Large intestine (tissue), 3 donors: ENCODE measurements around the gene MAPK6. TPM values are rescaled to one million over a fixed set of nuclear protein-coding genes. Genes with fewer than 3 reads are reported as not detected.
"Not testable (repeated sequence)": the region's sequence is repeated elsewhere in the genome, so short reads cannot be mapped to it uniquely, and the experiment has no call there.

ENCODE experiments used
- DNase-seq, 2 donors: peaks; one replicate each; pipeline versions ENCODE4 v3.0.0 to v3.0.0-alpha.2; 2013
- H3K27ac ChIP-seq: one replicate; pipeline ENCODE4 v1.5.1; 2013; ENCODE audit warnings: low read length
- H3K27me3 ChIP-seq: 2 replicates; pipeline ENCODE4 v1.6.1; 2013; ENCODE audit warnings: low read length; ENCODE audit not compliant: control insufficient read depth, insufficient read depth
- H3K36me3 ChIP-seq: 2 replicates; pipeline ENCODE4 v1.6.1; 2013; ENCODE audit warnings: low read length; ENCODE audit not compliant: control insufficient read depth, insufficient read depth
- H3K4me1 ChIP-seq: one replicate; pipeline ENCODE4 v1.6.1; 2013; ENCODE audit warnings: low read length; ENCODE audit not compliant: control insufficient read depth, insufficient read depth
- H3K4me3 ChIP-seq: one replicate; pipeline ENCODE4 v1.5.1; 2013; ENCODE audit warnings: low read length
- H3K9me3 ChIP-seq: one replicate; pipeline ENCODE4 v1.6.1; 2013; ENCODE audit warnings: mild to moderate bottlenecking, low read depth, low read length, moderate library complexity; ENCODE audit not compliant: control insufficient read depth
- WGBS: methylation state at CpG from one replicate; pipeline ENCODE4 v1.1.5; 2013; ENCODE audit warnings: low lambda C conversion rate; ENCODE audit not compliant: insufficient coverage; 5-methylcytosine and 5-hydroxymethylcytosine counted together
- polyA plus RNA-seq: library from polyadenylated mRNA; unstranded; fragments of 120-200 nt; gene quantifications from one replicate; pipeline ENCODE4 v1.2.1, GENCODE V29; 2013

Gene MAPK6
- polyA plus RNA-seq, 1 donor: 42.1 TPM

DNA sequence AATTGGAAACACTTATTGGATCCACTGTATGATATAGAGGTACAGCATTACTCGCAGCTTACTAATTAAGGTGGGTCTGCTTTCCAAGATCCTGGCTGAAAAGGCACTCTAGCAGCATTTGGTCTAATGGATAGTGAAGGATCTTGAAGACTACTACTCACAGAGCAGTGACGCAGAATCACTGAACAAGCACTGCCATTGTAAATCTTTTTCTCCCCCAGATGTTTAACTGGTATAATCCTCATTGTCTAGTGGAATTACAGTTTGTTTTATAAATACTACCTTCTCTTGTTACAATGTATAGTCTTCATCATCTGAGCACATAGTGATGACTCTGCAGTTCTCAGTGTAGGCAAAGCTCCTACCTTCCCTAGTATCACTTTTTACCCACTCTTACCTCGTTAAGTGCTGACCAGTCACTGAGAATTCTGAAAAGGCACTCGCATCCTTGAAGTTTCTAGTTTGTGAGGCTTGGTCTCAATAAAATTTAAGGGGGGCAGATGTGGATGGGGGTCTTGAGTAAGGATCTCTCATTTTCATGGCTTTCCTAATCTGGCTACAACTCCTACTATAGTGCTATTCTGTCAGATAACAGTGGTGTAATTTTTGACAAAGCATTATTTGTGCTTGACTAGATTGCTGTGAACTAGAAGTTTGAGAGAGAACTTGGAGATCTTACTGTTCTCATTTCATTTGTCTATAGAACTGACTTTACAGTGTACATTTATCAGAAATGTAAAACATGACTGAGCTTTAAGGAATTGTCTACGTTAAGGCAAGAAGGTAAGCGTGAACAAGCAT lies 23.2 kb downstream of the MAPK6 start:
- no peaks in the 10 kb centered on the region for H3K27me3 ChIP-seq
- H3K4me1 ChIP-seq: peaks cover 12% of the 10 kb centered on the region
- DNase-seq: no peak
- no peak overlapping the region for H3K27ac ChIP-seq
- 80% methylated on average over 2 of the region's 6 CpGs for WGBS
- H3K4me3 ChIP-seq: no peak overlapping the region
- peaks cover 3% of the 10 kb centered on the region for H3K36me3 ChIP-seq
- H3K9me3 ChIP-seq: no peaks in the 10 kb centered on the region

DNA sequence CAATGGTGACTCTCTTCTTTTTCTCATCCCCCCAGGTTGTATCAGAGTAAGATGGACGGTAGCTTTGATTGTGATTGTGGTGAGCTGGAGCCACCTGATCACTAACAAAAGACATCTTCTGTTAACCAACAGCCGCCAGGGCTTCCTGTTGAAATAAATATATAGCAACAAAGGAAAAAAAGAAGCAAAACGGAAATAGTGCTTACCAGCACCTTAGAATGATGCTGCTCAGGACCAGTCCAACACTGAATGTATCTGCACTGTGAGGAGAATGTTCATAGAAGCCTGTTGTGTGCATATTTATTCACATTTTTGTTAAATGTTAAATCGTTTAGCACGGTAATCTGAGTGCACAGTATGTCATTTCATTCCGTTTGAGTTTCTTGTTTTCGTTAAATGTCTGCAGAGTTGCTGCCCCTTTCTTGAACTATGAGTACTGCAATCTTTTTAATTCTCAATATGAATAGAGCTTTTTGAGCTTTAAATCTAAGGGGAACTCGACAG lies 26.8 kb downstream of the MAPK6 start:
- H3K27me3 ChIP-seq, H3K4me3 ChIP-seq, DNase-seq, H3K9me3 ChIP-seq, H3K4me1 ChIP-seq, H3K27ac ChIP-seq: not testable (repeated sequence)
- WGBS: 76% methylated on average over 4 of the region's 8 CpGs
- peaks cover 11% of the 10 kb centered on the region for H3K36me3 ChIP-seq

DNA sequence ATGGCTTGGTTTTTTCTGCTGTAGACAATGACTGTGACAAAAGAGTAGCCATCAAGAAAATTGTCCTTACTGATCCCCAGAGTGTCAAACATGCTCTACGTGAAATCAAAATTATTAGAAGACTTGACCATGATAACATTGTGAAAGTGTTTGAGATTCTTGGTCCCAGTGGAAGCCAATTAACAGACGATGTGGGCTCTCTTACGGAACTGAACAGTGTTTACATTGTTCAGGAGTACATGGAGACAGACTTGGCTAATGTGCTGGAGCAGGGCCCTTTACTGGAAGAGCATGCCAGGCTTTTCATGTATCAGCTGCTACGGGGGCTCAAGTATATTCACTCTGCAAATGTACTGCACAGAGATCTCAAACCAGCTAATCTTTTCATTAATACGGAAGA lies 27.5 kb downstream of the MAPK6 start:
- H3K27ac ChIP-seq, H3K4me3 ChIP-seq, H3K9me3 ChIP-seq, DNase-seq, H3K4me1 ChIP-seq, H3K27me3 ChIP-seq: not testable (repeated sequence)
- 80% methylated on average over 1 of the region's 5 CpGs for WGBS
- H3K36me3 ChIP-seq: peaks cover 16% of the 10 kb centered on the region

DNA sequence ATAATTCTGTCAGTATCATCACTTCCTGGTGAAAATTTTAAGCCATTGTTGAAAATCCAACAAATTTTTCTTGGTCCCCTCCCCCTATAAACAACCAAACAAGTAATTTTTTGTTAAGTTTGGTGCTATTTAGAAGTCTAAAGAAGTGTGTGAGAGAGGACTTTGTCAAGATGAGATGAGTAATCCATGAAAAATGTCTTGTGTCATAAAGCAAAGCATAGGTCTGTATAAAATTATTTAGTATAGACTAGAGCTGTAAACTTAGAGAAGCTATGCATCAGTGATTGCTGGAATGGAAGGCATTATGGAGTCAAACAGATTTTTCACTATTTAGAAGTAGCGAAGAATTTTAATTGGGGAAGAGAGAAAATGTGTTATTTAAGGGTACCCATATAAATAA lies 31.4 kb downstream of the MAPK6 start:
- no peak overlapping the region for H3K4me3 ChIP-seq
- no CpG with 5 or more reads among the region's 1 CpG for WGBS
- peaks cover 41% of the 10 kb centered on the region for H3K36me3 ChIP-seq
- no peak overlapping the region for H3K27ac ChIP-seq
- no peaks in the 10 kb centered on the region for H3K4me1 ChIP-seq
- DNase-seq: no peak
- no peaks in the 10 kb centered on the region for H3K27me3 ChIP-seq
- no peaks in the 10 kb centered on the region for H3K9me3 ChIP-seq

DNA sequence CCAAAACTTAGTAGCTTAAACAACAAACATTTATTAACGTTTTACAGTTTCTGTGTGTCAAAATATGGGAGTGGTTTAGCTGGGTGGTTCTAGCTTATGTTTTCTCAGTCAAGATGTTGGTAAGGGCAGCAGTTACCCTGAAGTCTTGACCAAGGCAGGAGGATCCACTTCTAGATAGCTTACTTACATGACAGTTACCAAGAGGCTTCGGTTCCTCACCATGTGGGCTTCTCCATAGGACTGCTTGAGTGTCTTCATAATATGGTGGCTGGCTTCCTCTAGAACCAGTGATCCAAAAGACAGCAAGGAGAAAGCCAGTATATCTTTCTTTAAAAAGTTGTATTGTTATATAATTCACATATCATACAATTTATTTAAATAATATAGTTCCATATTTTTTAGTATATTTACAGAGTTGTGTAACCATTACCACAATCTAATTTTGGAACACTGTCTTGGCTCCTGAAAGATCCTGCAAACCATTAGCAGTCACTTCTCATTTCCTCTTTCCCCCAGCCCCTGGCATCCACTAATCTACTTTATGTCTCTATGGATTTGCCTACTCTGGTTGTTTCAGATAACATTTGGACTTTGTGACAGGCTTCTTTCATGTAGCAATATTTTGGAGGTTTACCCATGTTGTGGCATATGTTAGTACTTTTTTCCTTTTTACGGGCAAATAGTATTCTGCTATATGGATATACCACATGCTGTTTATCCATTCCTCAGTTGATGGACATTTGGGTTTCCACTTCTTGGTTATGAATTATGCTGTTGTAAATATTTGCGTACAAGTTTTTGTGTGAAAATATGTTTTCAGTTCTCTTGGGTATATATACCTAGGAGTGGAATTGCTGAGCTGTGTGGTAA lies 33.3 kb downstream of the MAPK6 start:
- Histone ChIP-seq H3K4me3 (no peak overlapping the region), H3K36me3 (peaks cover 55% of the 10 kb centered on the region), H3K9me3 (no peaks in the 10 kb centered on the region), H3K4me1 (no peaks in the 10 kb centered on the region), H3K27ac (no peak overlapping the region), H3K27me3 (no peaks in the 10 kb centered on the region)
- no peak for DNase-seq
- 100% methylated on average over 1 of the region's 4 CpGs for WGBS

DNA sequence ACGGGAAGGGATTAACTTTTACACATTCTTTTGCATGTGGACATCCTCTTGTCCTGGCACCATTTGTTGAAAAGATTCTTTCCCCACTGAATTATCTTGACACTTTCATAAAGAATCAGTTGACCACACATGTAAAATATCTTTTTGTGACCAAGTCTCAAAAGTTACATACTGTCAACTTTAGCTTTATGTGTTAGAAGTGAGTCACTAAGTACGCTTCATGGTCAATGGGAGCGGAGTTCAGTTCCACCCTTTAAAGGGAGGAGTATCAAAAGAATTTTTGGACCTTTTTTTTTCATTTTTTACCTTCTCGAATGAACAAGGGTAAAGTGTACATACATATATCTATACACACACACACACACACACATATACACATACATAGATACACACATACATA lies 35.4 kb downstream of the MAPK6 start:
- H3K27ac ChIP-seq: no peak overlapping the region
- H3K9me3 ChIP-seq: no peaks in the 10 kb centered on the region
- H3K36me3 ChIP-seq: peaks cover 69% of the 10 kb centered on the region
- H3K27me3 ChIP-seq: no peaks in the 10 kb centered on the region
- H3K4me3 ChIP-seq: no peak overlapping the region
- no CpG with 5 or more reads among the region's 4 CpGs for WGBS
- H3K4me1 ChIP-seq: no peaks in the 10 kb centered on the region
- no peak for DNase-seq

DNA sequence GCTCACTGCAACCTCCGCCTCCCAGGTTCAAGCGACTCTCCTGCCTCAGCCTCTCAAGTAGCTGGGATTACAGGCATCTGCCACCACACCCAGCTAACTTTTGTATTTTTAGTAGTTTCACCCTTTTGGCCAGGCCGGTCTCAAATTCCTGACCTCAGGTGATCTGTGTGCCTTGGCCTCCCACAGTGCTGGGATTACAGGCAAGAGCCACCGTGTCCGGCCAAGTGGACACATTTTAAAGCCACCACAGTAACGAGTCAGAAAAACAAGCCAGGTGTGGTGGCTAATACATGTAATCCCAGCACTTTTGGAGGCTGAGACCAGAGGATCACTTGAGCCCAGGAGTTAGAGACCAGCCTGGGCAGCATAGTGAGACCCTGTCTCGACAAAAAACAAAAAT lies 35.8 kb downstream of the MAPK6 start:
- not testable (repeated sequence) for H3K27me3 ChIP-seq, H3K9me3 ChIP-seq, DNase-seq, H3K27ac ChIP-seq, H3K4me1 ChIP-seq, H3K4me3 ChIP-seq
- H3K36me3 ChIP-seq: peaks cover 70% of the 10 kb centered on the region
- WGBS: no CpG with 5 or more reads among the region's 7 CpGs

DNA sequence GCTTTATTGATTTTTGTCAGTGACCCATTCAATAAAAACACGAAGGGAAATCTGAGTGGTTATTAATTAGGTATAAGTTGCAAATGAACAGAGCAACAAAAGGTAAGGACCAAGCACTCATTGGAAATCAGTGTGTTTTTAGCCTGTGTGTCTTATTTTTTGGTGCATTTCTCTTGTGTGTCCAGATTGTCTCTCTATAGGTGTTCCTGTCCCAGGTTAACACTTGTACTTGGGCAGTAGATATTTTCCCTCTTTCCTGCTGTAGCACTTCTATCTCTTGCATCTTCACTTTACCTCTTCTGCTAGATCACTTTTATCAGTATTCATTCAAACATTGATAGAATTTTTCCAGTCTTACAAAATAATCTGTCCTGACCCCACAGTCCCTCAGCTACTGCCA lies 37.0 kb downstream of the MAPK6 start:
- peaks cover 77% of the 10 kb centered on the region for H3K36me3 ChIP-seq
- H3K4me3 ChIP-seq: no peak overlapping the region
- no peaks in the 10 kb centered on the region for H3K9me3 ChIP-seq
- WGBS: 86% methylated on average over 1 of the region's 1 CpG
- H3K4me1 ChIP-seq: no peaks in the 10 kb centered on the region
- no peak overlapping the region for H3K27ac ChIP-seq
- no peaks in the 10 kb centered on the region for H3K27me3 ChIP-seq
- no peak for DNase-seq

DNA sequence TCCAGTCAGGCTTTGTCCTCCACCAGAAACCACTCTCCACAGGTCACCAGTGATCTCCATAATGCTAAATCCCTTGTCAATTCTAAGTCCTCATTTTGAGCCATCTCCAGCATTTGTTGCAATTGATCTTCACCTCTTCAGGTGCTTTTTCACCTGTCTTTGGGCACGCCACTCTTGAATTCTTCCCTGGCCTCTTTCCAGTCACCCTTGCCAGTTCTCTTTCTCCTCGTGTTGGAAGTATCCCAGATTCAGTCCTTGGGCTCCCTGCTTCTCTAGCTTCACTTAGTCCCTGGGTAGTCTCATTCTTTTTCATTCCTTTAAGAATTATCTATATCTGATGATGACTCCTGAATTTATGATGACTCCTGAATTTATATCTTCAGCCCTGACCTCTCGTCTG lies 37.5 kb downstream of the MAPK6 start:
- H3K27ac ChIP-seq: no peak overlapping the region
- H3K4me3 ChIP-seq: no peak overlapping the region
- no peaks in the 10 kb centered on the region for H3K4me1 ChIP-seq
- no peaks in the 10 kb centered on the region for H3K27me3 ChIP-seq
- DNase-seq: no peak
- WGBS: 80% methylated on average over 2 of the region's 3 CpGs
- peaks cover 76% of the 10 kb centered on the region for H3K36me3 ChIP-seq
- H3K9me3 ChIP-seq: no peaks in the 10 kb centered on the region

DNA sequence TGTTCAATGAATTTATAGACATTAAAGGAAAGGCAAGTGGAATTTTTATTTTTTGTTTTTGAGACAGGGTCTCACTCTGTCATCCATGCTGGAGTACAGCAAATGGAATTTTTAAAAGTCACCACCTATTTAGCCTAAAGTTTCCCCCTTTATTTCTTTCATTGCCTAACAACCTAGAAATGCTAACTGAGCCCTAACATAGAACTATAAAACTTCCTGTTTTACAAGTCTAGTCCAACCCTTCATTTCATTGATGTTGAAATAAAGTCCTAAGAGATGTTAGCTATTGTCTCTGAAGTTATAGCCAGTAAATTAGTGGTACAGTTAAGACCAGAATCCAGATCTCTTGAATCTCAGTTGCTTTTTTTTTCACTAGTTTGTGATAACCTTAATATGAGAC lies 39.0 kb downstream of the MAPK6 start:
- Histone ChIP-seq H3K36me3 (peaks cover 69% of the 10 kb centered on the region), H3K9me3 (no peaks in the 10 kb centered on the region), H3K4me1 (no peaks in the 10 kb centered on the region), H3K4me3 (no peak overlapping the region), H3K27me3 (no peaks in the 10 kb centered on the region), H3K27ac (no peak overlapping the region)
- DNase-seq: no peak
